ENCODE measurements around the gene ZNG1F.
A peak's percentile ranks its signal among the peaks of the same experiment; 100 is the strongest.
"Not testable (repeated sequence)": the region's sequence is repeated elsewhere in the genome, so short reads cannot be mapped to it uniquely, and the experiment has no call there.

DNA sequence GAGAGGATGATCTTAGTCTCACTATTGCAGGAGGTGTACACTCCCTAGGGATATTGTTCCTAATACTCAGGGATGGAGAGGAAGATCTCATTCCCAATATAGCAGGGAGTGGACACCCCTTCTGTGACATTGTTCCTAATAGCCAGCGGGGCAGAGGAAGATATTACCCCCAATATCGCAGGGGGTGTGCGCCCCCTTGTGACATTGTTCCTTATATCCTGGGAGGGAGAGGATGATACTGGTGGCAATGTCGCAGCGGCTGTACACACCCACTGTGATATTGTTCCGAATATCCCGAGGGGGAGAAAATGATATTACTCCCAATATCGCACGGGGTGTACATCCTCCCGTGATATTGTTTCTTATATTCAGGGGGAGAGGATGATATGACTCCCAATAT, 78.2 kb downstream of the ZNG1F start:
- not testable (repeated sequence) for TF ChIP-seq ESRRA (IDR thresholded peaks at IDR 0.05; ENCODE audit: borderline replicate concordance, low read depth); TCF3 (CRISPR knock-in tag; IDR thresholded peaks at IDR 0.05); SP2 (IDR thresholded peaks at IDR 0.05; ENCODE audit: extremely low read depth, low read depth, low read length, poor library complexity, severe bottlenecking); RCOR1 (IDR thresholded peaks at IDR 0.05; ENCODE audit: borderline replicate concordance in 1 of 2, low read depth in 2 of 2, low read length in 2 of 2); TAF1 (IDR thresholded peaks at IDR 0.05; ENCODE audit: control insufficient read depth, extremely low read depth, insufficient read depth, low read length, severe bottlenecking); KLF16 (IDR thresholded peaks at IDR 0.05); TBL1XR1 (IDR thresholded peaks at IDR 0.05; ENCODE audit: low read length in 2 of 2); BRCA1 (IDR thresholded peaks at IDR 0.05); BRCA1 (CRISPR knock-in tag; IDR thresholded peaks at IDR 0.05); NR2C1 (IDR thresholded peaks at IDR 0.05); NR2C1 (tag; IDR thresholded peaks at IDR 0.05)
- TF ChIP-seq, protein P1, sequence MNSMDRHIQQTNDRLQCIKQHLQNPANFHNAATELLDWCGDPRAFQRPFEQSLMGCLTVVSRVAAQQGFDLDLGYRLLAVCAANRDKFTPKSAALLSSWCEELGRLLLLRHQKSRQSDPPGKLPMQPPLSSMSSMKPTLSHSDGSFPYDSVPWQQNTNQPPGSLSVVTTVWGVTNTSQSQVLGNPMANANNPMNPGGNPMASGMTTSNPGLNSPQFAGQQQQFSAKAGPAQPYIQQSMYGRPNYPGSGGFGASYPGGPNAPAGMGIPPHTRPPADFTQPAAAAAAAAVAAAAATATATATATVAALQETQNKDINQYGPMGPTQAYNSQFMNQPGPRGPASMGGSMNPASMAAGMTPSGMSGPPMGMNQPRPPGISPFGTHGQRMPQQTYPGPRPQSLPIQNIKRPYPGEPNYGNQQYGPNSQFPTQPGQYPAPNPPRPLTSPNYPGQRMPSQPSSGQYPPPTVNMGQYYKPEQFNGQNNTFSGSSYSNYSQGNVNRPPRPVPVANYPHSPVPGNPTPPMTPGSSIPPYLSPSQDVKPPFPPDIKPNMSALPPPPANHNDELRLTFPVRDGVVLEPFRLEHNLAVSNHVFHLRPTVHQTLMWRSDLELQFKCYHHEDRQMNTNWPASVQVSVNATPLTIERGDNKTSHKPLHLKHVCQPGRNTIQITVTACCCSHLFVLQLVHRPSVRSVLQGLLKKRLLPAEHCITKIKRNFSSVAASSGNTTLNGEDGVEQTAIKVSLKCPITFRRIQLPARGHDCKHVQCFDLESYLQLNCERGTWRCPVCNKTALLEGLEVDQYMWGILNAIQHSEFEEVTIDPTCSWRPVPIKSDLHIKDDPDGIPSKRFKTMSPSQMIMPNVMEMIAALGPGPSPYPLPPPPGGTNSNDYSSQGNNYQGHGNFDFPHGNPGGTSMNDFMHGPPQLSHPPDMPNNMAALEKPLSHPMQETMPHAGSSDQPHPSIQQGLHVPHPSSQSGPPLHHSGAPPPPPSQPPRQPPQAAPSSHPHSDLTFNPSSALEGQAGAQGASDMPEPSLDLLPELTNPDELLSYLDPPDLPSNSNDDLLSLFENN (IDR thresholded peaks at IDR 0.05; ENCODE audit: low read depth in 2 of 2, low read length in 2 of 2): not testable (repeated sequence)
- TF ChIP-seq, protein P2, sequence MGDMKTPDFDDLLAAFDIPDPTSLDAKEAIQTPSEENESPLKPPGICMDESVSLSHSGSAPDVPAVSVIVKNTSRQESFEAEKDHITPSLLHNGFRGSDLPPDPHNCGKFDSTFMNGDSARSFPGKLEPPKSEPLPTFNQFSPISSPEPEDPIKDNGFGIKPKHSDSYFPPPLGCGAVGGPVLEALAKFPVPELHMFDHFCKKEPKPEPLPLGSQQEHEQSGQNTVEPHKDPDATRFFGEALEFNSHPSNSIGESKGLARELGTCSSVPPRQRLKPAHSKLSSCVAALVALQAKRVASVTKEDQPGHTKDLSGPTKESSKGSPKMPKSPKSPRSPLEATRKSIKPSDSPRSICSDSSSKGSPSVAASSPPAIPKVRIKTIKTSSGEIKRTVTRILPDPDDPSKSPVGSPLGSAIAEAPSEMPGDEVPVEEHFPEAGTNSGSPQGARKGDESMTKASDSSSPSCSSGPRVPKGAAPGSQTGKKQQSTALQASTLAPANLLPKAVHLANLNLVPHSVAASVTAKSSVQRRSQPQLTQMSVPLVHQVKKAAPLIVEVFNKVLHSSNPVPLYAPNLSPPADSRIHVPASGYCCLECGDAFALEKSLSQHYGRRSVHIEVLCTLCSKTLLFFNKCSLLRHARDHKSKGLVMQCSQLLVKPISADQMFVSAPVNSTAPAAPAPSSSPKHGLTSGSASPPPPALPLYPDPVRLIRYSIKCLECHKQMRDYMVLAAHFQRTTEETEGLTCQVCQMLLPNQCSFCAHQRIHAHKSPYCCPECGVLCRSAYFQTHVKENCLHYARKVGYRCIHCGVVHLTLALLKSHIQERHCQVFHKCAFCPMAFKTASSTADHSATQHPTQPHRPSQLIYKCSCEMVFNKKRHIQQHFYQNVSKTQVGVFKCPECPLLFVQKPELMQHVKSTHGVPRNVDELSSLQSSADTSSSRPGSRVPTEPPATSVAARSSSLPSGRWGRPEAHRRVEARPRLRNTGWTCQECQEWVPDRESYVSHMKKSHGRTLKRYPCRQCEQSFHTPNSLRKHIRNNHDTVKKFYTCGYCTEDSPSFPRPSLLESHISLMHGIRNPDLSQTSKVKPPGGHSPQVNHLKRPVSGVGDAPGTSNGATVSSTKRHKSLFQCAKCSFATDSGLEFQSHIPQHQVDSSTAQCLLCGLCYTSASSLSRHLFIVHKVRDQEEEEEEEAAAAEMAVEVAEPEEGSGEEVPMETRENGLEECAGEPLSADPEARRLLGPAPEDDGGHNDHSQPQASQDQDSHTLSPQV (IDR thresholded peaks at IDR 0.05): not testable (repeated sequence)
- TF ChIP-seq, protein P3, sequence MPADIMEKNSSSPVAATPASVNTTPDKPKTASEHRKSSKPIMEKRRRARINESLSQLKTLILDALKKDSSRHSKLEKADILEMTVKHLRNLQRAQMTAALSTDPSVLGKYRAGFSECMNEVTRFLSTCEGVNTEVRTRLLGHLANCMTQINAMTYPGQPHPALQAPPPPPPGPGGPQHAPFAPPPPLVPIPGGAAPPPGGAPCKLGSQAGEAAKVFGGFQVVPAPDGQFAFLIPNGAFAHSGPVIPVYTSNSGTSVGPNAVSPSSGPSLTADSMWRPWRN (IDR thresholded peaks at IDR 0.05; ENCODE audit: low read depth): not testable (repeated sequence)
- TF ChIP-seq, protein P4, sequence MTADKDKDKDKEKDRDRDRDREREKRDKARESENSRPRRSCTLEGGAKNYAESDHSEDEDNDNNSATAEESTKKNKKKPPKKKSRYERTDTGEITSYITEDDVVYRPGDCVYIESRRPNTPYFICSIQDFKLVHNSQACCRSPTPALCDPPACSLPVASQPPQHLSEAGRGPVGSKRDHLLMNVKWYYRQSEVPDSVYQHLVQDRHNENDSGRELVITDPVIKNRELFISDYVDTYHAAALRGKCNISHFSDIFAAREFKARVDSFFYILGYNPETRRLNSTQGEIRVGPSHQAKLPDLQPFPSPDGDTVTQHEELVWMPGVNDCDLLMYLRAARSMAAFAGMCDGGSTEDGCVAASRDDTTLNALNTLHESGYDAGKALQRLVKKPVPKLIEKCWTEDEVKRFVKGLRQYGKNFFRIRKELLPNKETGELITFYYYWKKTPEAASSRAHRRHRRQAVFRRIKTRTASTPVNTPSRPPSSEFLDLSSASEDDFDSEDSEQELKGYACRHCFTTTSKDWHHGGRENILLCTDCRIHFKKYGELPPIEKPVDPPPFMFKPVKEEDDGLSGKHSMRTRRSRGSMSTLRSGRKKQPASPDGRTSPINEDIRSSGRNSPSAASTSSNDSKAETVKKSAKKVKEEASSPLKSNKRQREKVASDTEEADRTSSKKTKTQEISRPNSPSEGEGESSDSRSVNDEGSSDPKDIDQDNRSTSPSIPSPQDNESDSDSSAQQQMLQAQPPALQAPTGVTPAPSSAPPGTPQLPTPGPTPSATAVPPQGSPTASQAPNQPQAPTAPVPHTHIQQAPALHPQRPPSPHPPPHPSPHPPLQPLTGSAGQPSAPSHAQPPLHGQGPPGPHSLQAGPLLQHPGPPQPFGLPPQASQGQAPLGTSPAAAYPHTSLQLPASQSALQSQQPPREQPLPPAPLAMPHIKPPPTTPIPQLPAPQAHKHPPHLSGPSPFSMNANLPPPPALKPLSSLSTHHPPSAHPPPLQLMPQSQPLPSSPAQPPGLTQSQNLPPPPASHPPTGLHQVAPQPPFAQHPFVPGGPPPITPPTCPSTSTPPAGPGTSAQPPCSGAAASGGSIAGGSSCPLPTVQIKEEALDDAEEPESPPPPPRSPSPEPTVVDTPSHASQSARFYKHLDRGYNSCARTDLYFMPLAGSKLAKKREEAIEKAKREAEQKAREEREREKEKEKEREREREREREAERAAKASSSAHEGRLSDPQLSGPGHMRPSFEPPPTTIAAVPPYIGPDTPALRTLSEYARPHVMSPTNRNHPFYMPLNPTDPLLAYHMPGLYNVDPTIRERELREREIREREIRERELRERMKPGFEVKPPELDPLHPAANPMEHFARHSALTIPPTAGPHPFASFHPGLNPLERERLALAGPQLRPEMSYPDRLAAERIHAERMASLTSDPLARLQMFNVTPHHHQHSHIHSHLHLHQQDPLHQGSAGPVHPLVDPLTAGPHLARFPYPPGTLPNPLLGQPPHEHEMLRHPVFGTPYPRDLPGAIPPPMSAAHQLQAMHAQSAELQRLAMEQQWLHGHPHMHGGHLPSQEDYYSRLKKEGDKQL (CRISPR knock-in tag; IDR thresholded peaks at IDR 0.05; ENCODE audit: borderline replicate concordance): not testable (repeated sequence)
- TF ChIP-seq, protein P5, sequence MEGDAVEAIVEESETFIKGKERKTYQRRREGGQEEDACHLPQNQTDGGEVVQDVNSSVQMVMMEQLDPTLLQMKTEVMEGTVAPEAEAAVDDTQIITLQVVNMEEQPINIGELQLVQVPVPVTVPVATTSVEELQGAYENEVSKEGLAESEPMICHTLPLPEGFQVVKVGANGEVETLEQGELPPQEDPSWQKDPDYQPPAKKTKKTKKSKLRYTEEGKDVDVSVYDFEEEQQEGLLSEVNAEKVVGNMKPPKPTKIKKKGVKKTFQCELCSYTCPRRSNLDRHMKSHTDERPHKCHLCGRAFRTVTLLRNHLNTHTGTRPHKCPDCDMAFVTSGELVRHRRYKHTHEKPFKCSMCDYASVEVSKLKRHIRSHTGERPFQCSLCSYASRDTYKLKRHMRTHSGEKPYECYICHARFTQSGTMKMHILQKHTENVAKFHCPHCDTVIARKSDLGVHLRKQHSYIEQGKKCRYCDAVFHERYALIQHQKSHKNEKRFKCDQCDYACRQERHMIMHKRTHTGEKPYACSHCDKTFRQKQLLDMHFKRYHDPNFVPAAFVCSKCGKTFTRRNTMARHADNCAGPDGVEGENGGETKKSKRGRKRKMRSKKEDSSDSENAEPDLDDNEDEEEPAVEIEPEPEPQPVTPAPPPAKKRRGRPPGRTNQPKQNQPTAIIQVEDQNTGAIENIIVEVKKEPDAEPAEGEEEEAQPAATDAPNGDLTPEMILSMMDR (IDR thresholded peaks at IDR 0.05 in 2 of 3, conservative IDR thresholded peaks at IDR 0.05 in 1 of 3; ENCODE audit: insufficient read depth in 2 of 3, low read depth in 1 of 3, low read length in 3 of 3): peak in 1 of 3 experiments; percentile 33; a peak in 2 of 6 replicates

Measured in K562 (cell line).